HG03575 (cell line): Measurements from ENCODE around the gene ZNF436.

Experiments used
- ATAC-seq: cut with Tn5 transposase; IDR thresholded peaks from one replicate; pipeline ENCODE4 v1.9.1; 2021; ENCODE audit not compliant: unreplicated experiment, insufficient number of reproducible peaks, low FRiP score; ENCODE audit errors: extremely low read depth

ZNF436 gene

GRCh38 chr1:23368562-23369334 is 888 bp downstream of the ZNF436 start:
- no peak for ATAC-seq

DNA sequence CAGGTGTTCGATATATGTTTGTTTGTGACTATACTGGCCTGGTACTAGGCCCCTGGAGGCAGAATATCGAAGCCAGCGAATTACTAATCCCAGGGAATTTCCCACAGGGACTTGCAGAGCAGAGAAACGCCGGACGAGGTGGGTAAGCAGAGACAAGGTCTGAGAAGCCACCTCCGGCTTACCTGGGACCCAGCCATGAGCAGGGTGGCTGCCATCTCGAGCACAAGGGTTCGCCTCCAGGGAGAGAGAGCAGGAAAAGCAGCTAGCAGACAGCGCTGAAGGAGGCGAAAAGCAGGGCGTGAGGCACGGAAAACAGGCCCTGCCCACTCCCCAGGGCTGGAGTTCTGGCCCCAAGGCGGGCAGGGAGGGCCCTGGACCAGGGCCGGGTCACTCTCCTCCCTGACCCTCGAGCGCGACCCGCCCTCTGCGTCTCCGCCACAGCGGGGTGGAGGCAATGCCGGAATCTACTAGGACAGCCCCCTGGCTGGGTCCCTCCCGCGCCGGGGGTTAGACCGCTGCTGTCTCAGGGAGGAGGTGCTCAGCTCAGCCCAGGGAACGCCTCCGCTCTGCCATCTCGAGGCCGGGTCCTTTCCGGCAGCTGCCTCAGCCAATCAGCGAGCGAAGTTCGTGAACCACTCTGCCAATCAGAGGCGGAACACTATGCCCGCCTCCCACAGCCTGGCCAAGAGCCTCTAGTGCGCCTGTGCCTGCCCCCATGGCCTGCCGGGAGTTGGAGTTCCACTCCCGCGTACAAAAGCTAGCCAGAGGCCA is 1.7 kb downstream of the ZNF436 start:
- ATAC-seq: peak; percentile 55

DNA sequence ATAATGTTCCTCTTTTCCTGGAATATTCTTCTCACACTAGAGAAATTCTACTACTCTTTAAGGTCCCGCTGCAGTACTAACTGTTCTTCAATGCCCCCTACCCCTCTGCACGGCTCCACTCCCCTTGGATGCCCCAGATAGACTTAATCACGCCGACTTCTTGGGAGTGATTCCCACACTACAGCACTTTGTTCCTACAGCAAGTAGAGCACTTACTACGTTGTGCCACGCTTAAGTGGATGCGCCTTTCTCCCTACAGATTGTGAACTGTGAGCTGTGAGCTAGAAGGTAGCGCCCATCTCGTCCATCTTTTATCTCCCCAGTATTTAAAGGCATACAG is 2.2 kb downstream of the ZNF436 start:
- ATAC-seq: no peak

GRCh38 chr1:23366598-23366997 is 3.0 kb downstream of the ZNF436 start:
- no peak for ATAC-seq

GRCh38 chr1:23366146-23366545 is 3.5 kb downstream of the ZNF436 start:
- ATAC-seq: no peak

DNA sequence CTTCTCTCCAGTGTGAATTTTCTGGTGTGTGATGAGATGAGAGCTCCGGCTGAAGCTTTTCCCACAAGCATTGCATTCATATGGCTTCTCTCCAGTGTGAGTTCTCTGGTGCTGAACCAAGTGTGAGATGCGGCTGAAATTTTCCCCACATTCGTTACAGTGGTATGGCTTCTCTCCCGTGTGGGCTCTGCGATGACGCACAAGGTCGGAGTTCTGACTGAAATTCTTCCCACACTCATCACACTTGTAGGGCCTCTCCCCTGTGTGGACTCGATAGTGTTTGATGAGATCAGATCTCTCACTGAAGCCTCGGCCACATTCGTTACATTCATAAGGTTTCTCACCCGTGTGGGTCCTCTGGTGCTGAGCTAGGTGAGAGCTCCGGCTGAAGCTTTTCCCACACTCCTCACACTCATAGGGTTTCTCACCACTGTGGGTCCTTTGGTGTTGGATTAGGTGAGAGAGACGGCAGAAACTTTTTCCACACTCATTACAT is 7.4 kb downstream of the ZNF436 start:
- ATAC-seq: no peak

DNA sequence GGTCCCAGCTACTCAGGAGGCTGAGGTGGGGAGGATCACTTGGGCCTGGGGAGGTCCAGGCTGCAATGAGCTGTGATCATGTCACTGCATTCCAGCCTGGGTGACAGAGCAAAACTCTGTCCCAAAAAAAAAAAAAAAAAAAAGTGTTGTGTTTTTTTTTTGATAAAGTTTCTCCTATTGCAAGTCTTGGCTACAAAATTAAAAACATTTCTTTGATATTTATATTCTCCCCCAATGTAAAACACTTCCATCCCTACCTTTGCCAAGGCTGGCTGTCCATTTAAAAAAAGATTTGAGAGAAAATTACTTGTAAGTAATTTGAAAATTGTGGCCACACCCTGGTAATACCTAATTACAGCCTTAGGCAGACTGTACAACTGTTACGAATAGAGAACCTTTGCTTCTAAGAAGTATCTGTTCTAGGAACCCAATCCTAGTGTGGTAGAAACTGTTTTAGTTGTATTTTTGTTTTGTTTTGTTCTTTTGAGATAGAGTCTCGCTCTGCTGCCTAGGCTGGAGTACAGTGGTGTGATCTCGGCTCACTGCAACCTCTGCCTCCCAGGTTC is 11.2 kb downstream of the ZNF436 start:
- no peak for ATAC-seq

- no peak for ATAC-seq
These were observed 12.3 kb downstream of the ZNF436 start for GRCh38 chr1:23357138-23357908.

GRCh38 chr1:23356471-23357137 is 13.0 kb downstream of the ZNF436 start:
- ATAC-seq: no peak

DNA sequence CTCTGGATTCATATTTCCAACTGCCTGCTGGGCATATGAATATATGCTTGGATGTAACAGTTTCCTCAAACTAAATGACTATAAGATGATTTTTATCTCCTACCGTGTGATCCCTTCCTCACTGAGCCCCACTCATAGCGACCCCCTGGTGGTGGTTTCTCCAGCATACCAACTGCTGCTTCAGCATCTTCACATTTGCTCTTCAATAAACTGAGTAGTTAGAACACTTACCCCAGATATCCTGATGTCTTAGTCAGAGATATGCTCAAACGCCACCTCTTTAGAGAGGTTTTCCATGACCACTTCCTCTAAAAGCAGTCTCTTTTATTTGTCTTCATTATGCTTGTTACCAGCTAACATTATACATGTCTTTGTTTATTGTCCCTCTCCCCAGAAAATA is 15.4 kb downstream of the ZNF436 start:
- ATAC-seq: no peak

DNA sequence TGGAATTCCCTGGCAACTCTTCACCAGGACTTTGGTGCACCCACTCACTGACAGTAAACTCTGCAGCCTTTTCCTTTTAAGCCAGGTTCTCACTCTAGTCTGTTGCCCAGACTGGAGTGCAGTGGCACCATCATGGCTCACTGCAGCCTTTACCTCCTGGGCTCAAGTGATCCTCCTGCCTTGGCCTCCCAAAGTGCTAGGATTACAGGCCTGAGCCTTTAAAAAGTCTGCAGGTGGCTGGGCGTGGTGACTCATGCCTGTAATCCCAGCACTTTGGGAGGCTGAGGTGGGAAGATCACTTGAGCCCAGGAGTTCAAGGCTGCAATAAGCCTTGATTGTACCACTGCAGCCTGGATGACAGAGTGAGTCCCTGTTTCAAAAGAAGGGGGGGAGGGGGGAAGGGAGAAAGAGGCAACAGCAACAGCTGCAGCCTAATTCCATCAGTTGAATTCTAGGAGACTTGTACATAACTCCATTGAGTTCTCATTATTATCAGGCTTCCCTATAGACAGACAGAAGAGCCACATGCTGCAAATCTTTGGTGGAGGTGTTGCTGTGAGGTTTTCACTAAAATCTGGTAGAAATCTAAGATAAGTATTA is 17.4 kb downstream of the ZNF436 start:
- no peak for ATAC-seq

DNA sequence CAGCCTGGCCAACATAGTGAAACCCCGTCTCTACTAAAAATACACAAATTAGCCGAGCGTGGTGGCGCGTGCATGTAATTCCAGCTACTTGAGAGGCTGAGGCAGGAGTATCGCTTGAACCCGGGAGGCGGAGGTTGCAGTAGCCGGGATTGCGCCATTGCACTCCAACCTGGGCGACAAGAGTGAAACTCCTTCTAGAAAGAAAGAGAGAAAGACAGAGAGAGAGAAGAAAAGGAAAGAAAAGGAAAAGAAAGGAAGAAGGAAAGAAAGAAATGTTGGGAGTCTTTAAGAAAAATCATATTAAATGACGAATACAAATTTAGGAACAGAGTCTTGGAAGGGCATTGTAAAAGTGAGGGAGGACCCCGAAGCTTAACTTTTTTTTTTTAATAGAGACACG is 23.7 kb downstream of the ZNF436 start:
- no peak for ATAC-seq

DNA sequence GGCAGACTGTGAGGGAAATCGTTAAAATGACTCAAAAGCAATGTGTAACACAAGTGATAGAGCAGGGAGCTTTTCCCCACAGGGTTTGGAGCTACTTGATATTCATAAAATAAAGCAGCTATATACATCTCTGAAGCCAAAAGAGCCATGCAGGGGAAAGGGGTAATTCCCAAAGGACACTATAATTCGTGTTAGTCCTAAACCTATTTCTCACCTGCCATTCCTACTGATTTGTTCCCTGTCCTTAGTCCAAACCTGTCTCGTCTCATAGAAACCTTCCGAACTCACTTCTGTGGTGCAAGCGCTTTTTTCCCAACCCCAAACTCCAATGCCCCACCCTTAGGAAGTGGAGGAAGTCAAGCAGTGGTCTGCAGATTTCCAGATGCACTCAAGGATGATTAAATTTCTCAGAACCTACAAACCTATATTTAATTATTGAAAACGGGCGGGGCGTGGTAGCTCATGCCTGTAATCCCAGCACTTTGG is 24.6 kb downstream of the ZNF436 start:
- no peak for ATAC-seq

- peak; percentile 41 for ATAC-seq
These were observed 25.3 kb downstream of the ZNF436 start, which contains the start of gene HNRNPR for GRCh38 chr1:23344111-23344986. Gene HNRNPR, minus strand, starts transcription at chr1:23344284. Its CDS starts 3,276 bp downstream, at chr1:23341008.

GRCh38 chr1:23343221-23344110 is 26.2 kb downstream of the ZNF436 start:
- no peak for ATAC-seq

GRCh38 chr1:23341931-23342692 is 27.5 kb downstream of the ZNF436 start:
- ATAC-seq: no peak
